PC-3 (cell line): Measurements from ENCODE around the gene ZC3H11A. TPM values are rescaled to one million over a fixed set of nuclear protein-coding genes. Genes with fewer than 3 reads are reported as not detected.

Experiments
- ATAC-seq: fragments of 200-7000 bp; cut with Tn5 transposase; 2 replicates; pipeline ENCODE4 v1.9.1; 2020; ENCODE audit warnings: mild to moderate bottlenecking, moderate library complexity
- BruUV-seq: library from RNA; stranded (reverse); fragments of 400-500 nt; replicated peaks from 2 replicates; lab custom pipeline; 2021; lab: Mats Ljungman, UMichigan
- CTCF ChIA-PET: fragments of 300-600 bp; sonication (Branson Sonifier 250); formaldehyde crosslinking; loops from one replicate; lab custom pipeline; 2022; ENCODE audit warnings: antibody characterized with exemption; lab: Charles Lee
- POLR2A ChIA-PET: fragments of 300-600 bp; sonication (Branson Sonifier 250); formaldehyde crosslinking; loops from one replicate; lab custom pipeline; 2022; ENCODE audit warnings: antibody characterized with exemption; ENCODE audit not compliant: unreplicated experiment; lab: Charles Lee
- DNase-seq: peaks from one replicate; pipeline ENCODE4 v3.0.0-alpha.2; 2015
- H2AFZ ChIP-seq: fragments of 300-600 bp; sonication (generic); 2 replicates; pipeline ENCODE4 v1.6.0; 2016; ENCODE audit warnings: antibody characterized with exemption, low read length
- H3F3A ChIP-seq: fragments of 300-600 bp; sonication (generic); one replicate; pipeline ENCODE4 v1.6.0; 2017; ENCODE audit warnings: antibody characterized with exemption, low read length, control low read depth, mild to moderate bottlenecking; ENCODE audit not compliant: unreplicated experiment
- H3K27ac ChIP-seq: fragments of 300-600 bp; sonication (generic); 2 replicates; pipeline ENCODE4 v1.5.1; 2016; ENCODE audit warnings: mild to moderate bottlenecking, low read length
- H3K27me3 ChIP-seq: fragments of 300-600 bp; sonication (generic); 2 replicates; pipeline ENCODE4 v1.6.1; 2016; ENCODE audit warnings: low read length, mixed read lengths
- H3K36me3 ChIP-seq: fragments of 300-600 bp; sonication (generic); 2 replicates; pipeline ENCODE4 v1.6.1; 2016; ENCODE audit warnings: low read depth, mixed run types, low read length, mixed read lengths
- H3K4me1 ChIP-seq: fragments of 300-600 bp; sonication (generic); 2 replicates; pipeline ENCODE4 v1.5.1; 2016; ENCODE audit warnings: low read length; ENCODE audit not compliant: insufficient read depth
- H3K4me2 ChIP-seq: fragments of 300-600 bp; sonication (generic); 2 replicates; pipeline ENCODE4 v1.6.0; 2016; ENCODE audit warnings: low read length
- H3K4me3 ChIP-seq: fragments of 300-600 bp; sonication (generic); 2 replicates; pipeline ENCODE4 v1.5.1; 2016; ENCODE audit warnings: mild to moderate bottlenecking, low read length, mixed read lengths
- H3K79me2 ChIP-seq: fragments of 300-600 bp; sonication (generic); 2 replicates; pipeline ENCODE4 v1.6.1; 2017; ENCODE audit warnings: low read length, mixed read lengths
- H3K9ac ChIP-seq: fragments of 300-600 bp; sonication (generic); 2 replicates; pipeline ENCODE4 v1.6.0; 2016; ENCODE audit warnings: mild to moderate bottlenecking, low read length
- H3K9me2 ChIP-seq: fragments of 300-600 bp; sonication (generic); replicated peaks from 2 replicates; pipeline ENCODE4 v1.6.1; 2016; ENCODE audit warnings: mixed run types, low read length, mixed read lengths
- H3K9me3 ChIP-seq: fragments of 300-600 bp; sonication (generic); 2 replicates; pipeline ENCODE4 v1.6.1; 2016; ENCODE audit warnings: low read length, mixed read lengths
- H4K20me1 ChIP-seq: fragments of 300-600 bp; sonication (generic); 2 replicates; pipeline ENCODE4 v1.6.1; 2016; ENCODE audit warnings: low read length, mixed read lengths
- CTCF ChIP-seq: fragments of 300-600 bp; sonication (generic); conservative IDR thresholded peaks from 2 replicates; pipeline ENCODE4 v1.5.1; 2017; ENCODE audit warnings: antibody characterized with exemption, low read depth, mild to moderate bottlenecking, low read length
- EZH2 ChIP-seq: fragments of 300-600 bp; sonication (generic); IDR thresholded peaks from one replicate; pipeline ENCODE4 v1.6.1; 2017; ENCODE audit warnings: antibody characterized with exemption, mild to moderate bottlenecking, low read length; ENCODE audit not compliant: unreplicated experiment
- EZH2phosphoT487 ChIP-seq: fragments of 300-600 bp; sonication (generic); IDR thresholded peaks from 2 replicates; pipeline ENCODE4 v1.6.1; 2018; ENCODE audit warnings: mild to moderate bottlenecking, antibody characterized with exemption, low read length, borderline replicate concordance
- intact Hi-C: fragments of 100-400 bp; cut with micrococcal nuclease; formaldehyde crosslinking; loops from 2 replicates; pipeline ENCODE4 v1.9.0; 2023
- total RNA-seq: library from RNA; depleted of rRNA; stranded (reverse); fragments of >200 nt; gene quantifications from 2 replicates; pipeline ENCODE4 v1.2.3, GENCODE V29; 2014

Gene ZC3H11A
- total RNA-seq, 1 experiment from 2014 or later: 77.9 TPM

DNA sequence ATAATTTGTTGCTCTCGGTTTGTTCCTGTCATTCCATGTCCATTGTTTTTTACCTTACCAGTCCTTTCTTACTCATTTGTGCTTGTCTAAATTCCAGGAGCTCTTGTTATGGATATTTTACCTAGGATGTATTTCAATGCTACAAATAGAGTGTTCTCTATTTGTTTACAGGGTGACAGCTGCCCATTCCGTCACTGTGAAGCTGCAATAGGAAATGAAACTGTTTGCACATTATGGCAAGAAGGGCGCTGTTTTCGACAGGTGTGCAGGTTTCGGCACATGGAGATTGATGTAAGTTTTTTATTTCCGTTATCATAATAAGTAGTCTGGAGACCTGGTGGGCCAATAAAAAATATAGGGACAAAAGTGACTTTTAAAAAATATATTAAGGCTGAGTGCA lies 23.0 kb downstream of the ZC3H11A start:
- H3K27ac ChIP-seq: no peak overlapping the region
- no TSS peak for BruUV-seq
- no peak for DNase-seq
- H2AFZ ChIP-seq: no peak overlapping the region
- peaks cover 43% of the 10 kb centered on the region for H3K79me2 ChIP-seq
- H3K36me3 ChIP-seq: peaks cover 58% of the 10 kb centered on the region
- no peaks in the 10 kb centered on the region for H3K27me3 ChIP-seq
- CTCF ChIA-PET: no interaction called here
- H3K4me3 ChIP-seq: no peak overlapping the region
- H3K9ac ChIP-seq: no peak overlapping the region
- ATAC-seq: no peak
- intact Hi-C loops: no loop called here
- peaks cover 3% of the 10 kb centered on the region; the same call in 1 of the 2 replicates for H4K20me1 ChIP-seq
- H3F3A ChIP-seq: no peaks in the 10 kb centered on the region
- no peaks in the 10 kb centered on the region for H3K4me1 ChIP-seq
- TF ChIP-seq CTCF (no peak), EZH2phosphoT487 (no peak), EZH2 (no peak)
- no peaks in the 10 kb centered on the region for H3K9me3 ChIP-seq
- POLR2A ChIA-PET: no interaction called here
- H3K4me2 ChIP-seq: no peak overlapping the region
- H3K9me2 ChIP-seq: no peaks in the 10 kb centered on the region

GRCh38 chr1:203823306-203823705 lies 27.9 kb downstream of the ZC3H11A start:
- H3K9me2 ChIP-seq: no peaks in the 10 kb centered on the region
- H3K27me3 ChIP-seq: no peaks in the 10 kb centered on the region
- H2AFZ ChIP-seq: no peak overlapping the region
- intact Hi-C loops: no loop called here
- CTCF ChIA-PET: no interaction called here
- H3K4me2 ChIP-seq: no peak overlapping the region
- H4K20me1 ChIP-seq: 0 out of 2 replicates have a peak, but pooled peaks cover 3% of the 10 kb centered on the region
- no peaks in the 10 kb centered on the region for H3F3A ChIP-seq
- H3K79me2 ChIP-seq: peaks cover 42% of the 10 kb centered on the region
- no peaks in the 10 kb centered on the region for H3K4me1 ChIP-seq
- DNase-seq: no peak
- peaks cover 65% of the 10 kb centered on the region for H3K36me3 ChIP-seq
- no peak overlapping the region for H3K27ac ChIP-seq
- no TSS peak for BruUV-seq
- no peak overlapping the region for H3K9ac ChIP-seq
- no peak for ATAC-seq
- TF ChIP-seq EZH2phosphoT487: no peak
- TF ChIP-seq CTCF: no peak
- no peak for TF ChIP-seq EZH2
- H3K4me3 ChIP-seq: no peak overlapping the region
- POLR2A ChIA-PET: no interaction called here
- no peaks in the 10 kb centered on the region for H3K9me3 ChIP-seq

DNA sequence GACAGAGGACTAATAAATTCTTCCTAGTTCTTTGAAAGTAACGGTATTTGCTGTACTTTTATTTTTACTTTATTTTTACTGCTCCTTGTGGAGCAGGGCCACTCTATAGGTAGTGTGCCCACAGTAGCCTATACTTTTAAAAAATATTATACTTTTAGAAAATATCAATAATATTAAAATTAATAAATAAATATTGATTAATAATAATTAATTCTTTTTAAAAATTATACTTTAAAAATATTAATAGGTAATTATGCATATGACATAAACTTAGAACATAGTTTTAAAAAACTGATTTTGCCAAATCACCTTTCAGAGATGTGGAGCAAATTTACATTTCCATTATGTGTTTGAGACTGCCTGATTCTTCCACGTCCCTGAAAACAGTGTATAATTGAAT lies 30.8 kb downstream of the ZC3H11A start:
- Histone ChIP-seq H3K4me1 (no peaks in the 10 kb centered on the region), H3F3A (no peaks in the 10 kb centered on the region), H3K9me2 (no peaks in the 10 kb centered on the region), H3K79me2 (peaks cover 38% of the 10 kb centered on the region), H3K9ac (no peak overlapping the region), H3K4me3 (no peak overlapping the region), H2AFZ (no peak overlapping the region), H4K20me1 (0 out of 2 replicates have a peak, but pooled peaks cover 3% of the 10 kb centered on the region), H3K27me3 (no peaks in the 10 kb centered on the region), H3K36me3 (peaks cover 74% of the 10 kb centered on the region), H3K27ac (no peak overlapping the region), H3K4me2 (no peak overlapping the region), H3K9me3 (no peaks in the 10 kb centered on the region)
- intact Hi-C loops: no loop called here
- TF ChIP-seq CTCF: no peak
- ATAC-seq (no peak), DNase-seq (no peak)
- POLR2A ChIA-PET: interaction anchor here (0.6 kb wide), 1 partner anchor 26 kb away, joined by 4 read pairs; no protein-coding TSS in a partner anchor
- CTCF ChIA-PET: no interaction called here
- no TSS peak for BruUV-seq
